HG02588 (cell line): ENCODE measurements around the gene GRM4.

Experiments used
- ATAC-seq: cut with Tn5 transposase; IDR thresholded peaks from one replicate; pipeline ENCODE4 v1.9.1; 2021; ENCODE audit warnings: mild to moderate bottlenecking, moderate library complexity; ENCODE audit not compliant: unreplicated experiment

The GRM4 gene

GRCh38 chr6:34110610-34111009 lies 35.3 kb downstream of the GRM4 start:
- ATAC-seq = no peak

DNA sequence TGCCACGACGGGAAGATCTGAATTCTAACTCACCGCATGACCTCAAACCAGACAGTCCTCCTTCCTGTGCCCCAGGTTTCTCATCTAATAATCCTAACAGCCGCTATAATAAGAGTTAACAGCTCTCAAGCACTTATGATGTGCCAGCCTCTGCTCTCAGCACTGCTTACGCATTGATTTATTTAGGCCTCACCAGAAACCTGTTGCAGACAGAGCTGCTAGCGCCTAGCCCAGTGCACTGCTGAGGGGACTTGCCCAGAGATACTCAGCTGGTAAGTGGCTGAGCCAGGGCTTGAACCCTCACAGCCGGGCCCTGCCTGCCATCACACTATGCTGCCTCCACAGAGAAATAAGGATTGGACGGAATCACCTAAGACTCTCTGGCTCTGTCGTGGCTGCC lies 37.7 kb downstream of the GRM4 start:
- ATAC-seq = no peak

GRCh38 chr6:34106900-34107299 lies 39.0 kb downstream of the GRM4 start:
- ATAC-seq = no peak

DNA sequence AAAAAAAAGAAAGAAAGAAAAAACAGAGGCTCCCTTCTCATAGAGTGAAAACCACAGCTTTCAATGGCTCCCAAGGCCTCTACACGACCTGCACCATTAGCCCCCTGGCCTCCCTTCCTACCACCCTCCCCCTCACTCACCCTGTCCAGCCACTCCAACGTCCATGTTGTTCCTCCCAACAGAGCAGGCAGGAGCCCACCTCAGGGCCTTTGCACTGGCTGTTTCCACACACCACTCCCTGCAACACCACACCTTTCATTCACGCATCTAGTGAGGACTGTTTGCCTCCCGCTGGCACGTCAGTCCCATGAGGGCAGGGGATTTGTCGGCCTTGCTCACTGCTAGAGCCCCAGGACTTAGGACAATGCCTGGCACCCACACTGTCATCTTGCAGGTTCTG lies 39.5 kb downstream of the GRM4 start:
- no peak for ATAC-seq

GRCh38 chr6:34104628-34105027 lies 41.3 kb downstream of the GRM4 start:
- no peak for ATAC-seq

GRCh38 chr6:34104186-34104585 lies 41.7 kb downstream of the GRM4 start:
- ATAC-seq = no peak

GRCh38 chr6:34103321-34103720 lies 42.6 kb downstream of the GRM4 start:
- no peak for ATAC-seq

DNA sequence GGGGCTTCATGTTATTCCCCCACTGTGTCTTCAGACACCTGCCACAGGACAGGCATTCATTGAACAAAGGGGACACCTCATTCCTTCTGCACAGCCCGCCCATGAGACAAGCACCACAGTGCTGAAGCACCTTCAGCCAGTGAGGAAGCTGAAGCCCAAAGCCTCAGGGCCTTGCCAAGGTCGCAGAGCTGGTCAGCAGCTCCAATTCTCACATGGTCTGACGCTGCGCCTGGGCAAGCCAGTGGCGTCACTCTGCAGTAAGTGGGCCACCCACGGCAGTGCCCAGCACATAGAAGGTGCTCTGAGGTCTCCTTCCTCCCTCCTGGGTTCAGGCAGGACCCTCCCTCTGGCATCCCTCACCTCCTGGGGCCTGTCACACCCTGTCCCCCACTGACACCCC lies 43.2 kb downstream of the GRM4 start:
- no peak for ATAC-seq

DNA sequence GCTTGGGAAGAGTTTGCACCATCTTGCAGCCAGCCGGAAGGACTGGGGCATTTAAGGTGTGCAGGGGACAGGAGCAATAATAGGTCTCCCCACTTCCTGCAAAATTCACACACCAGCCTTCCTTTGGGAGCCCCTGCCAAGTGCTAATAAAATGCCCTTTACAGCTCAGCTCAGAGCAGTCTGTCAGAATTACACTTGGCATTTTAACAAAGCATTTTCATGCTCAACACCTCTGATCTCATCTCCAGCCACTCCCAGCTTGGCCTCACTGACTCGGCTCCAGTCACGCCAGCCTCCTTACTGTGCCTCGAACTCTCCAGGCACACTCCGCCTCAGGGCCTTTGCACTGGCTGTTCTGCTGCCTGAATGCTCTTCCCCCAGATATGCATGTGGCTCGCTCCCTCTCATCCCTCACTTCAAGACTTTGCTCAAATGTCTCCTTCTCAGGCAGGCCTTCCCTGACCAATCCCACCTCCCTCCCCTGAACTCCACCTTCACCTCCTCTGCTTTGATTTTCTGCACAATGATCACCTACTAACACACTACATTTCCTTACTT lies 43.7 kb downstream of the GRM4 start:
- ATAC-seq = no peak

DNA sequence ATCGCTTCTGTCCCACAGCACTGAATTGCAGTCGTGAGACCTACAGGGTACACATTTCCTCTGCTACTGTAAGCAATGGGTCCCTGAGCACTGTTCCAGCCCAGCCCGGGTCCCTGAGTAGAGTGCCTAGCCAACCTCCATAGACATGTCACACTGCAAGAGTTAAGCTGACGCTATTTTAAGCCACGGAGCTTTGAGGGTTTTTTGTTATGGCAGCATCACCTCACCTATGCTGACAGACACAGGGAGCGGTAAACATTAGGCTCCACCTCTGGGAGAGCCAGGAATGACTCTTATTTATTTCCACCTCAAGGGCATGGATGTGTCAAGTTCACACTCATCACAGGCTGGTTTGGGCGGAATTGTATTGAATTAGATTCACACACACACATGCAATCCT lies 45.1 kb downstream of the GRM4 start:
- ATAC-seq = no peak

- no peak for ATAC-seq
Measured at GRCh38 chr6:34099878-34100277, 46.0 kb downstream of the GRM4 start.

DNA sequence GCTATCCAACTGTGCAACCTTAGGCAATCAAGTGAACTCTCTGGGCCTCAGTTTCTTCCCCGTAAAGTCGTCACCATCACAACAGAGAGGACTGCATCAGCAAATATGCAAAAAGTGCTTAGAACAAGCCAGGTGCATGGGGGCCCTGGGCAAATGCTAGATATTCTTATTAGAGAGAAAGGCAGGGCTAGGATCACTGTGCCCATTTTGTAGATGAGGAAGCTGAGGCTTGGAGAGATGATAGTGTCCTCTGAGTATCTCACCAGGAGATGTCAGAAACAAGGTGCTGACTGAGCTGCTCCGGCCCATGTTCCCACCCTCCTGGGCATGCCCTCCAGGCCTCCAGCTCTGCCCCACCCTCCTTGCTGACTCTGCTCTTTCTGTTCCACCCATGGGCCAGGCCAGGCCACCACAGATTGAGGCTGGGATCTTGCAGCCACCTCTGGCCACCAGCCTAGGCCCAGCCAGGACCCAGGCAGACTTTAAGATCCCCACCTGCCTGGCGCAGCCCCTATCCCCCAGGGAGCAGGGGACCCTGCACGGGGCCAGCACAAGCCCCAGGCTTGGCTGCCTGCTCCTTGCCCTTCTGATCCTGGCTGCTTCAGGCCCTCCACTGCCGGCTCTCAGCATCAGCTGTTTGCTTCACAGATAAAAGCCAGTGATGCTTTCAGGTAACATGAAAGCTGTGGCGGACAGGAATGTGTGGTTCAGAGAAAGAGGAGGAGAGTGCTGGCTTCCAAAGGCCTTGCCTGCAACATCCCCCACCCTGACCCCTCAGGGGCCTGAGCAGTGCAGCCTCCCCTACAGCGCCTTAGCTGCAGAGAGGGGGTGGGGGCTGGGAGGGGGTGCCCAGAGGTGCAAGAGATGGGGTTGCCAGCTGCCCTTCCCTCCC lies 47.6 kb downstream of the GRM4 start:
- no peak for ATAC-seq

GRCh38 chr6:34096814-34097213 lies 49.1 kb downstream of the GRM4 start:
- ATAC-seq = no peak

- ATAC-seq = no peak
Measured at GRCh38 chr6:34096193-34096592, 49.7 kb downstream of the GRM4 start.

DNA sequence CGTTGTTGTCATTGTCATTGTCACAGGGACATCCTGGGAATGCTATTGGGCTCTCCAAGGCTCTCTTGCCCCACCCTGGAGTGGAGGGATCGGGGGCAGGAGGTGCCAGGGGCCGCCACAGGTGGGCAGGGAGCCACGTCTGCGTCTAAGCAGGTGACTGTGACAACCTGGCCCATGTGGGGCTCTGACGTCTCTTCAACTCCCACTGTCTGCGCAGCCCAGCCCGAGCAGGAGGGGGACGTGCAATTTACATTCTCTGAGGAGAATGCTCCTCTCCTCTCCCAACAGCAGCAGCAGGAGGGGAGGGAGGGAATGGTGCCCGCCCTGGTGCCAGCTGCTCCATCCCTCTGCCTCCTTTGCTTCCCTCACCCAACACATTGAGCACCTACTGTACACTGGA lies 50.1 kb downstream of the GRM4 start:
- no peak for ATAC-seq

GRCh38 chr6:34095136-34095505 lies 50.8 kb downstream of the GRM4 start:
- ATAC-seq = no peak

DNA sequence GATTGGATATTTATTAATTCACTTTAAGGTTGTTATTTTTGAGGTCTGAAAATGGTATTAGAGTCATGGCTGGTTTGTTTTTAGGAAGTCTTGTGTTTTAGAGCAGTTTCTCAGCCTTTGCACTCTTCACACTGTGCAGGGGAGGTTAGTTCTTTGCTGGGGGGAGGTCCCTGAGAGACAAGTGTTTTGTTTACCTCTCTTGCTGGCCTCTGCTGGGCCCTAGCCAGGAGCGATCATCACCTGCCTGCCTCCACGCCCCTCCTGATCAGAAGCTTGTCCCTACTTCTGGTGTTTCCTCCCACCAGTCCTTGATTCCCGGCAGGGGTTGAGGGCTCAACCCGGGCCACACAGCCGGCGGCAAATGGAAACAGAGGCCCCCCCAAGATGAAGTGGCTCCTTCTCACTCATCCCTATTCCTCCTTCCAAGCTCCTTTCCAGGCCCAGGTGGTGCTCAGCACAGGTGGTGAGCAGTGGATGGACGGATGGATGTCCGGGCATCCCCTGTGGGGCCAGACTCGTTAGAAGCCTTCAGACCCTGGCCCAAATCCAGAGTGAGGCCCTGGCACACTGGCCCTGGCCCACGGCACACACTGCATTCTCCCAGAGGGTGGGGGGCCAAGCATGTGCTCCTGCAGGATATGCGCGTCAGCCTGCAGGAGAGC lies 51.3 kb downstream of the GRM4 start:
- no peak for ATAC-seq

DNA sequence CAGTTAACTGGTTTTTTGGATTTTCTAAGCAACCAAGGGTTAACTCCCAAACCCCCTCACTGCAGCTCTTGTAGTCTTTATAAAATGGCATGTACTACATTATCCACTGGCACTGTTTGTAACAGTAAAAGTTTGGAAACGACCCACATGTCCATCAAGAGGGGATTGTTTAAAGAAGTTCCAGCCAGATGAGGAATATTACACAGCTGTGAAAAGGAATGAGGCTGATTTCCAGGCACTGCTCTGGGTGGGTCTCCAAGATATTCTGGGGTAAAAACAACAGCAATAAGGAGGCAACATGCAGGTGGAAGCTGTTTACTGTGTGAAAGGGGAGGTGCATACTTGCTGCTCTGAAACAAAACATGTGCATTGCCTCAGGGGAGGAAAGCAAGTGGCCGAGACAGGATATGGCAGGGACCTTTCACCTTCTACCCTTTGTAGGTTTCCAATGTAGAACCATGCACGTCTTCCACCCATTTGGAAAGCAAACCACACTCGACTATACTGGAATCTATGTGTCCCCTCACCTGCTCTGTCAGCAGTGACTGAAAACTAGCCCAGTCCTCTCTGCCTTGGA lies 51.9 kb downstream of the GRM4 start:
- ATAC-seq = no peak

DNA sequence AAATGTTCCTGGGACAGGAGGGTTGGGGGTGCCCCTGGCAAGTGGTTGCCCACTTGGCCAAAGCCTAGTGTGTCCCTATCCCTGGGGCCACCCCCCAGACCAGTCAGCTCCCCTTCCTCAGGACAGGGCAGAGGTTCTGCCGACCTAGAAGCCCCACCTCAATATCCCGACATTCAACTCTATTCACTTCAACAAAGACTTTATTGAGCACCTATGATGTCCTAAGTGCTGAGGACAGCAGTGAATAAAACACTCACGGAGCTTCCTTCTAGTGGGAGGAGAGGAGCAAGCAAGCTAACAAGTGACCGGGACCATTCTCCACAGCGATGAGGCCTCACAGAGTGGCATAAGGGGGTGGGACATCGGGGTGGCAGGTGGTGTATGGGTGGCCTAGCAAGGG lies 52.7 kb downstream of the GRM4 start:
- no peak for ATAC-seq

DNA sequence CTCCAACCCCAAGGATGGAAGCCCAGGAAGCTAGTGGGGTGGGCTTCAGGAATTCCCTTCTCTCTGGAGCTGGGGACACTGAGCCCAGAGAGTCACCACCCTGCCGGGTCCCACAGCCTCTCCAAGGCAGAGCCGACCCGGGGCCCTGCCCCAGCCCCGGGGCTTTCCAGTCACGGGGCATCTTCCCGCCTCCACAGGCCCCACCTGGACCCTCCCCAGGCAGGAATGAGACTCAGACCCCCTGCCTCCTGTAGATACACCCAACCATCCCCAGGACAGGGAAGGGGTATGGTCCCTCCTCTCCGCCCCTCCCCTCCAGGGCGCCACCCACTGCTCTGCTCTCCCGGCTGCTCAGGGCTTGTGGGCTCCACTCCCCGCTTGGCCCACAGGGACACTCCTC lies 53.3 kb downstream of the GRM4 start:
- ATAC-seq = no peak

DNA sequence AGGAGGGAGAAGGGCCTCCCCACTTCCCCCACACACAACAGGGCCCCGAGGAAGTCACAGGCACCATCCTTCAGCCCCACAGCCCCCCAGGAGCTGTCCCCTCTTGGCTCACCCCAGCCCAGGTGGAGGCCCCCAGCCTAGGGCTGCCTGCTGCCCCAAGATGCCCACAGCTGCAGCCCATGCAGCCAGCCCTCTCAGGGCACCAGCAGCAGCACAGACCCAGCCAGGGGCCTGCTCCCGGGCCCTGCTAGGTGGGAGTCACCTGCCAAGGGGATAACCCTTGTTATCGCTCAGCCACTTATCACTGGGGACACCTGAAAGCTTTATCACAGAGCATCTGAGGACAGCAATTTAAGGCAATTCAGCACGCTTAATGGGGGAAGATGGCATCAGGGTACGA lies 55.0 kb downstream of the GRM4 start:
- no peak for ATAC-seq

DNA sequence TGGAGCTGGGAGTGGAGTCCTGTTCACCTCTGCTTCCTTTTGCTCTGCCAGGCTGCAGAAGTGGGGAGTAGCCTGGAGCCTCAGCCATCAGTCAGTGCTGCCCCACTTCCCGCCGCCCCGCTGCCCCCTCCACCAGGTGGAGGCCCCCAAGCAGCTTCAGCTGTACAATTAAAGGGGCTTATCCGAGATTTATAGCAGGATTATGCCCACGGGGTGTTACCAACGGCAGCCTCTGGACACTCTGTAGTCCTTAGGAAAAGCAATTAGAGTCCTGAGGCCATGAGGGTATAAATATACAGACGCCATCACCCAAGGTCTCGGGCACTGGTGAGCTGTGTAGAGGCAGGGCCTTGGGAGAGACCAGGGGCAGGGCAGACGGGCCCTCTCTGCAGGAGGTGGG lies 55.4 kb downstream of the GRM4 start:
- ATAC-seq = no peak
